AG08395 (cell line): ENCODE data around the gene DNAJC10.
"Not testable (repeated sequence)": the region's sequence is repeated elsewhere in the genome, so short reads cannot be mapped to it uniquely, and the experiment has no call there.

Experiments
- DNase-seq: peaks from one replicate; pipeline ENCODE4 v3.0.0; 2012; ENCODE audit warnings: mixed read lengths, low spot score

DNAJC10 gene

DNA sequence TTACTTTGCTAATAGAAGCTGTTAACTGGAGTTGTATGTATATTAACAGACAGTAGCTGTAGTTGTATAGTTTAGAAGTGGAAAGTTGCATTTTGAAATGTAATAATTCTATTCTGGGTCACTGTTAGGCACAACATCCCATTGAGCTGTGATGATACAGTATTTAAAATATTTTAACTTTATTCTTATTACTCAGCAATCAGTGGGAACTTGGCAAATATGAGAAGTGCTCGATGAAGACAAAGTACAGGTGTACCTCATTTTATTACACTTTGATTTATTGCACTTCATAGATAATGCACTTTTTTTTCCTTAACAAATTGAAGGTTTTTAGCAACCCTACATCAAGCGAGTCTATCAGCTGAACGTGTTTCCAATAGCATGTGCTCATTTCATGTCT, 8.6 kb downstream of the DNAJC10 start:
- DNase-seq, result no peak

DNA sequence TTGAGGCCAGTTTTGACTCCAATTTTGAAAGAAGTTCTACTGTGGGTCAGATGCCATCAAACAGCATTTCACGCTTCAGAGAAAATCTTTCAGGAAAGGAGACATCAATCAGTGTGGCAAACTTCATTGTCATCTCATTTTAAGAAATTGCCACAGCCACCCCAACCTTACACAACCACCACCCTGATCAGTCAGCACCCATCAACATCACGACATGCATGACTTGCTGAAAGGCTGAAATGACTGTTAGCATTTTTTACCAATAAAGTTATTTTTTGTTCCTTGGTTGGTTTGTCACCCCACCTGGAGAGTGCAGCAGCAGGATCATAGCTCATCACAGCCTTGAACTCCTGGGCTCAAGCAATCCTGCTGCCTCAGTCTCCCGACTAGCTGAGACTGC, 10.4 kb downstream of the DNAJC10 start:
- no peak for DNase-seq

DNA sequence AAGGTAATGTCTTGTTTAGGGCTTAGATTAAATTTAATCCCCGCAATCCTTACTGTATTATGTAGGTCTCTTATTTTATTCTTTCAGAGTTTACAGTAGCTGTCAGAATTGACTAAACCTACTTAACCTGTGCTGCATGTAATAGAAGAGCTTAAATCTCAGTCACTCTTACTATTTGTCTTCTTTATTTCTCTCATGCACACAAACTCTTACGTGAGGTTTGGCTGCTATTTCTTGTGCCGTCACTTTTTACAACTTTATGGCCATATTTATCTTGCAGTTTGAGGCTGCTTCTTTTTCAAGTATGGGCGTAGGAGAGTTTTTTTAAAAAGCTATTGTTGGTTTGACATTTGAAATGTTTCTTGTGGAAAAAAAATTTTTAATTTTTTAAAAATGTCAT, 12.0 kb downstream of the DNAJC10 start:
- DNase-seq, result no peak

DNA sequence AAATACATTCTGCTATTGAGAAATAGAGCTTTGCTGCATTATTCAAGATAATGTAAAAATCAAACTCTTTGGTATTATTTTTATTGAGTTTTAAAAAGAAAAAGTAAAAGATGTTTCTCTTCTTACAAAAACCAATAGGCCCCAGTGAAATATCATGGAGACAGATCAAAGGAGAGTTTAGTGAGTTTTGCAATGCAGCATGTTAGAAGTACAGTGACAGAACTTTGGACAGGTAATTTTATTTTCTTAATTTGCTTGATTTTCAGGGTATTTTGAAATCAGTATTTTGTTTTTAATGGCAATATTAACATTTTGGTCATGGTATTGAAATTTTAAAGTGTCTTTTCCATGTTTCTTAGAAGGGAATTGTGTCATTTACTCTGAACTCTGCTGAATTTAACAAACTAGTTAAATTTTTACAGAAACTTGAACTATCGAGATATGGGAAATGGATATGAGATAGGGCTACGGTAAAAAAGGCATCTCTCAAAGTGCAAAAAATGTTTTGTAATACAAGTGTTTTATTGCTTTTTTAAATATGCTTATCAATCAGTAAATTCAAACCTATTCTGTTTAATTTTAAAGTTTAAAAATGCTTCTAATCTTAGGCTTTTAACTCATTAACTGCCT, 13.8 kb downstream of the DNAJC10 start:
- no peak for DNase-seq

DNA sequence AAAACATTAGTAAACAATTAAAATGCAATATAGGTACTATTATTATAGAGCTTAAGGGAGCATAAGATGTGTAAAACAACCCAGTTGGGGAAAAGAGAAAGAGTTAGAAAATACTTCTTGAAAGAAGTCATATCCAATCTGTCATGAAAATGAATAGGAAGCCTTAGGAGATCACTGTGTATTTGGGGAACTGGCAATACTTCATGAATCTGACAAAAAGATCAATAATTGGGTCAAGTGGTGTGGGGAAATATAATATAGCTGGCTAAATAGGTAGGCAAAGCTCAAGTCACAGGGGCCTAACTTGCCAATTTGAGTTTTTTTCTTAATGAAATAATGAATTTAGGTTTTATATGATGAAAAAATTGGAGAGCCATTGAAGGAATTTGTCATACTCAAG, 14.4 kb downstream of the DNAJC10 start:
- no peak for DNase-seq

DNA sequence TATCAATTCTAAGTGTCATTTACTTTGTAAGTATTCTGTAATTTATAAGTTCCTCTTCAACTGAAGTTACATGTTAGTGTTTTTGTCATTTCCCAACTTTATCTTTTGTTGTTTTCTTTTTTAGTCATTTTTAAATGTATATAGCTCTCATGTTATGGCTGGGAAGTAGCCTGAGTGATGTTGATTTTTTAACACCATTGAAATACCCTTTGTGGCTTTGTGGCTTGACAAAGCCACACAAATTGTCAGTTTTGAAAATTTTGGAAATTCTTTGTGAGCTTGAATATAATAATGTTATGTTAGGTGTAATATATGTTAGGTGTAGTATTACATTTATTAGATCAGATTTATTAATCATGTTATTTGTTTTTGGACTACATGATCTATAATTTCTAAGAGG, 16.7 kb downstream of the DNAJC10 start:
- no peak for DNase-seq

DNA sequence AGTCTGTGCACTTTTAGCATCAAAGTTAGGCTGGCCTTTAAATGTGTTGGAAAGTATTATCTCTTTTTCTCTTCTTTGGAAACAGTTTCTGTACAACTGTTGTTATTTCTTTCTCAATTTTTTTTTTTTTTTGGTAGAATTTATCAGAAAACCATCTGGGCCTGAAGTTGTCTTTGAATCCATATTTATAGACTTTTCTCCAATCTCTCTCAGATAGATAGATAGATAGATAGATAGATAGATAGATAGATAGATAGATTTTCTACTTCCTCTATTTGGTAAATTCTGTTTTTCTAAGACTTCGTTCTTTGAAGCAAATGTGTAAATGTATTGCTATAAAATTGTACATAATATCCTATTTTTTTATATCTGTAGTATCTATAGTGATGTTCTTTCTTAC, 17.5 kb downstream of the DNAJC10 start:
- DNase-seq, result no peak

DNA sequence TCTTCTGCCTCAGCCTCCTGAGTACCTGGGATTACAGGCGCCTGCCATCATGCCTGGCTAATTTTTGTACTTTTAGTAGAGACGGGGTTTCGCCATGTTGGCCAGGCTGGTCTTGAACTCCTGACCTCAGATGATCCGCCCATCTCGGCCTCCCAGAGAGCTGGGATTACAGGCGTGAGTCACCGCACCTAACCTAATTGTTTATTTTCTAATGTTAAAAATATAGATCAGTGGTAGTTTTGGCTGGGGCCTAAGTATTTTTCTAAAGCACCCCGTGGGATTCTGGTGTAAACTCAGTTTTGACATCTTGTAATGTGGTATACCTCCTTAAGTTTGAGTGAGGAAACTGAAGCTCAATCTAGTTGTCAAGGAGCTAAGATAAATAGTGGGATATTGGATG, 20.8 kb downstream of the DNAJC10 start:
- not testable (repeated sequence) for DNase-seq

DNA sequence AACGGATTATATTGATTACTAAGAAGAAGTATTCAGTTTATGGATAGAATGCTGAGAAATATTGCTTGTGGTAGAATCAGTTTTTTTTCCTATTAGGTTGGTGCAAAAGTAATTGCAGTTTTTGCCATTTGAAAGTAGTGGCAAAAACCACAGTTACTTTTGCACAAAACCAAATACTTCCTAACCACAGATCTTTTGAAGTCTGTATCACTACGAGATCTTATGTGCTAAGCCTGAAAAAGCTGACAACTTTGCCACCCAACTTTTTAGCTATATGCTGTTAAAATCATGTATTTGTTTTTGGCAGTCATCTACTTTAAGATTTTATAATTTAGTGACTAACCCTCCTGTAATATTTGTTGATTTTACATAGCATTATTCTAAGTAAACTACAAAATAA, 24.6 kb downstream of the DNAJC10 start:
- no peak for DNase-seq

DNA sequence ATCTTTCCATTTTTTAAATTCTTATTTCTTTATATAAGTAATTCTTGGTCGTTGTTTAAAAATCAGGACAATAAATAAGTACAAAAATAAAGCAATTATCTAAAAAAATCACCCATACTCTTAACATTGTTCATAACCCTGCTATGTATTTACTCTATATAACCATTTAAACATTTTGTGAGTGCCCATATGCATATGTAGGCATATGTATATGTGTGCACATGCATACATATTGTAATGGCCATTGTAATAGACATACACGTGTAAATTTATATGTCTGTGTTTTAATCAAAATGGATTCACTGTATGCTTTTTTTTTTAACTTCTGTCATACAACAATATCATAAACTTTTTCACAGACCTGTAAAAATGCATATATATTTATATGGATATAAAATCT, 25.6 kb downstream of the DNAJC10 start:
- DNase-seq, result no peak

DNA sequence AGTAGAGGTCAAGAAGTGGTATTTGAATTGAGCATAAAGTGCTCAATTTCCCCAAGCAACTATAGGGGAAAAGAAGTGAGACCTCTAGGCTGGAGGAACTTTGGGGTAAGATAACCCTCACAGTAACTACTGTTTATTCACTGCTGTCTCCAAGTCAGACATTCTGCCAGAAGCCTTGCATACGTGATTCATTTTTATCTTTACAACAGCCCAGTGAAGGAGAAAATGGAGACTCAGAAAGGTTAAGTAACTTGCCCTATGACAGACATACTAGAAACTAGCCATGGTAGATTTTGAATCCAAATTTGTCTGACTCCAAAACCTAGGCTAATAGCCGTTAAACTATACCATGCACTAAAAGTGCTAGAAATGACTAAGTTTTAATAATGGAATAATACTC, 28.4 kb downstream of the DNAJC10 start:
- no peak for DNase-seq

DNA sequence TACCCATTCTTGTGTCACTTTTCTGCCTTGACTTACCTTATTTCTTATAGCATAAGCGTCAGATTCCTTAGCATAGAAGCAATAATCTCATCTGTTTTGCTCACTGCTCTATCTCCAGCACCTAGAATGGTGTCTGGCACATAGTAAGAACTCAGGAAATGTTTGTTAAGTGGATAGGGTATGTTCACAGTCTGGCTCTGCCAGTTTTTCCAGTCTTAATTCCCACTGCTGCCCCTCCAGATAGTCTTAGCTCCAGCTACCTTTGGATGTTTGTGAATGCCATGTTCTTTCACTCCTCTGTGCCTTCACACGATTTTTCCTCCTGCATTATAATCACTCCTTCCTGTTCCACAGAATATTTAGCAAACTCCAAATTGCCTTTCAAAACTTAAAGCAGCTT, 29.0 kb downstream of the DNAJC10 start:
- DNase-seq, result no peak

DNA sequence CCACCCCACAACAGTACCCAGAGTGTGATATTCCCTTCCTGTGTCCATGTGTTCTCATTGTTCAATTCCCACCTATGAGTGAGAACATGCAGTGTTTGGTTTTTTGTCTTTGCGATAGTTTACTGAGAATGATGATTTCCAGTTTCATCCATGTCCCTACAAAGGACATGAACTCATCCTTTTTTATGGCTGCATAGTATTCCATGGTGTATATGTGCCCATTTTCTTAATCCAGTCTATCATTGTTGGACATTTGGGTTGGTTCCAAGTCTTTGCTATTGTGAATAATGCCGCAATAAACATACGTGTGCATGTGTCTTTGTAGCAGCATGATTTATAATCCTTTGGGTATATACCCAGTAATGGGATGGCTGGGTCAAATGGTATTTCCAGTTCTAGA, 29.8 kb downstream of the DNAJC10 start:
- DNase-seq, result not testable (repeated sequence)

DNA sequence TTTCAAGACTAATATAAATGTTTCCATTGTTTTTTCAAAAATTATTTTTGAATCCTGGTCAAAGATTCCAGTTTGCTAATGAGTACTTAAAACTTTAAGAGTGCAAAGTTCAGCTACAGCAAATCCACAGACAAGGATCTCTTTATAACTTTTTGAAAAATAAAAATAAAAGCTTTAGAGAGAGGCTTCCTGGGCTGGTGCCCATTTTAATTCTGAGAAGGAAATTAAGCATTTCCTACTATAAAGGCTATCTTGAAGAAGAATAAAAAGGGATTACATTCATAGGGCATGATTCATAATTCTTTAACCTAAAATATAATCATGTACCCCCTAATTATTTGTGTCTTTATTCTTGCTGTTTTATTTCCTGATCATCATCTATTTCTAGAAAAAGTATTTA, 38.2 kb downstream of the DNAJC10 start:
- DNase-seq, result no peak

DNA sequence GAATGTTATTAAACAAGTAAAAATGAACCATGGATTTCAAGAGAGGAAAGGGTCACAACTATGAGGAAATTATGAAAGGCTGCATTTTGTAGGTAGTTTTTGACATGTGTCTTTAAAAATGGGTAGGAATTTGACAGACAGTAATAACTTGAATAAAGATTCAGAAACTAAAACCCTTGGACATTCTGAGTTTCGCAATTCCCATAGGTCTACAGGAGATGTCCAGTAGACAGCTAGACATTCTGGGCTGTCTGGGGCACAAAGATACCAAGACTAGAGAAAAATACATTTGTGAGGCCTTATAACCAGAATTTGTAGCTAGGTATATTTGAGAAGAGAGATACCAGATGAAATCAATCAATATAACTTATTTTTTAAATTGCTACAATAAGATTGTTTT, 42.3 kb downstream of the DNAJC10 start:
- DNase-seq, result no peak

DNA sequence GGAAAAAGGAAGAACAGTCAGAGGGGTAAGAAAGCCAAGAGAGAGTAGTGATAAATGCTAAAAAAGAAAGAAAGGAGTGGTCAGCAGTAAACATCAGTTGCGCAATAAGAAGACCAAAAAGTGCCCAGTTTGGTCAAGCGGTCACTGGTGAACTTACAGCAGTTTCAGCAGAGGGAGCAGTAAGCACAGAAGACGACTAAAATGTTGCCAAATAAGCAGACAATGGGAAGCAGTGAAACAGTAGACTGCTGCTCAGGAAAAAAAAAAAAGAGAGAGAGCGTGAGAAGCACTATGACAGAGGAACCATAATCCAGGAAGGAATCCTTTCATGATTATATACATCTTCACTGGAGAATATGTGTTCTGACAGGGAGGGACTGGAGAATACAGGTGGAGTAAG, 45.8 kb downstream of the DNAJC10 start:
- DNase-seq, result peak; percentile 7

DNA sequence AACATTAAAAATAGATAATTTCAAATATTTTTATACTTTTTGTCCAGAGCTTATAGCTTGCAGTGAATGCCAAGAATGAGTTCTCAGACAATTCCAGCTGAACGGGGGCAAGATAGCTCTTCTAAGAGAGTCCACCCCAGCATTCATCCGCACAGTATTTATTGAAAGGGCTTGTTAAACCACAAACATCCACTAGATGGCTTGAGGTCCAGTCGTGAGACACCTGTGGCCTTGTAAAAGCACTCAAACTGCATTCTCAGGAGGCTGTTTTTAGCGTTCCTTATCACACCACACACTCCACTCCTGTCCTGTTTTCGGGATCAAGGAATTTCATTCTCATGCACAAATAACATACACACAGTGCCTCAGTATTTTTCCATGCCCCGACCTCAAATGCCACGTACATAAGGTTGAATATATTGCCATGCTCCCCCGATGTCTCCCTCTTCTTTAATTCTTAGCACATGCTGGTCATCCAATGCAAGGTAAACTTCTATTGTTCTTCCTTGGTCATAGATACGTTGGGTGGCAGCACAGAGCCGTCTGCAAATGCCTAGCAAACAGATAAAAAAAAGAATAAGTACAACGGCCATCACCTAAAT, 47.4 kb downstream of the DNAJC10 start:
- peak; percentile 18 for DNase-seq

DNA sequence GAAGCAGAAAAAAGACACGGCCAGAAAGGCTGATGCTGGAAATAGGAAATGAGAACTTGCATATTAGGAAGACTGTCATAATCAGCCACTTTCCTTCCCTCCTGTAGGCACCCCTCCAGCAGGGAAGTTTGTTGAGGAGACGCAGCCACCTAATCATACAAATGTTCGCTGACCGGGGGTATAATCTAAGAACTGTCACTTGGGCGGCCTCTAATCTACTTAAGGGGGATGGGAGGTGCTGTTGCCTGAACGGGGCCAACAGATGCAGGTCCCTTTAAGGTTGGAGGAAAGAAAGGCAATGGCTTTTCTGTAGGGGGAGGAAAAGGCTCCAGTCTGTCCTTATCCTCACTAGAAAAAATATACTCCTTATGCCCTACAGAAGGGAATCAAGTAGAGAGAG, 50.6 kb downstream of the DNAJC10 start:
- DNase-seq, result no peak

DNA sequence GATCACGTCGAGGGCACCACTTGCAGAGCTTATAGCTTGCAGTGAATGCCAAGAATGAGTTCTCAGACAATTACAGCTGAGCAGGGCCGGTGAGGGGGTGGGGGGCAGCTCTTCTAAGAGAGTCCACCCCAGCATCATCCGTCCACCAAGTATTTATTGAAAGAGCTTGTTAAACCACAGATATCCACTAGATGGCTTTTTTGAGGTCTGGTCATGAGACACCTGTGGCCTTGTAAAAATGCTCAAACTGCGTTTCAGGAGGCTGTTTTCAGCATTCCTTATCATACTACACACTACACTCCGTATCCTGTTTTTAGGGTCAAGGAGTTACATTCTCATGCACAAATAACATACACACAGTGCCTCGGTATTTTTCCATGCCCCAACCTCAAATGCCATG, 51.5 kb downstream of the DNAJC10 start:
- peak; percentile 8 for DNase-seq

DNA sequence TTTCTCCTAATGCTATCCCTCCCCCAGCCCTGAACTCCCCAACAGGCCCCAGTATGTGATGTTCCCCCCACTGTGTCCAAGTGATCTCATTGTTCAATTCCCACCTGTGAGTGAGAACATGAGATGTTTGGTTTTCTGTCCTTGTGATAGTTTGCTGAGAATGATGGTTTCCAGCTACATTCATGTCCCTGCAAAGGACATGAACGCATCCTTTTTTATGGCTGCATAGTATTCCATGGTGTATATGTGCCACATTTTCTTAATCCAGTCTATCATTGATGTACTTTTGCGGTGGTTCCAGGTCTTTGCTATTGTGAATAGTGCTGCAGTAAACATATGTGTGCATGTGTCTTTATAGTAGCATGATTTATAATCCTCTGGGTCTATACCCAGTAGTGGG, 52.9 kb downstream of the DNAJC10 start:
- not testable (repeated sequence) for DNase-seq

DNA sequence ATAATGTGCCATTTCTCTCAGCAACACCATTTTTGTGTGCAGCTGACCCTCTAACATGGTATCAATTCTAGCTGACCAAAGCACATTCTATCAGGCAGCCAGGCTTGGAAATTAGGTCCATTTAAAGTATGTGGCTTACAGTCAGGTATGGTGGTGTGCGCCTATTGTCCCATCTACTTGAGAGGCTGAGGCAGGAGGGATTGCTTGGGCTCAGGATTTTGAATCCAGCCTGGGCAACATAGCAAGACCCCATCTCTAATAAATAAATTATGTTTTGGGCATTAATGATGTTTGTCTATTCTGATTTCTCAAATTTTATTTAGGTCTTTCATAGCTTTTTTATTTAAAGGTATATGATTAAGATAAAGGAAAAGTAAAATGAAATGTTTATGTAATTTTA, 63.3 kb downstream of the DNAJC10 start:
- DNase-seq, result no peak

DNA sequence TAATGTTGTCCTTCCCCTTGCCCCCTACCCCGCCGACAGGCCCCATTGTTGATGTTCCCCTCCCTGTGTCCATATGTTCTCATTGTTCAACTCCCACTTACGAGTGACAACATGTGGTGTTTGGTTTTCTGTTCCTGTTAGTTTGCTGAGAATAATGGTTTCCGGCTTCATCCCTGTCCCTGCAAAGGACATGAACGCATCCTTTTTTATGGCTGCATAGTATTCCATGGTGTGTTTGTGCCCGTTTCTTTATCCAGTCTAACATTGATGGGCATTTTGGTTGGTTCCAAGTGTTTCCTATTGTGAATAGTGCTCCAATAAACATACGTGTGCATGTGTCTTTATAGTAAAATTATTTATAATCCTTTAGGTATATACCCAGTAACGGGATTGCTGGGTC, 65.0 kb downstream of the DNAJC10 start:
- not testable (repeated sequence) for DNase-seq

DNA sequence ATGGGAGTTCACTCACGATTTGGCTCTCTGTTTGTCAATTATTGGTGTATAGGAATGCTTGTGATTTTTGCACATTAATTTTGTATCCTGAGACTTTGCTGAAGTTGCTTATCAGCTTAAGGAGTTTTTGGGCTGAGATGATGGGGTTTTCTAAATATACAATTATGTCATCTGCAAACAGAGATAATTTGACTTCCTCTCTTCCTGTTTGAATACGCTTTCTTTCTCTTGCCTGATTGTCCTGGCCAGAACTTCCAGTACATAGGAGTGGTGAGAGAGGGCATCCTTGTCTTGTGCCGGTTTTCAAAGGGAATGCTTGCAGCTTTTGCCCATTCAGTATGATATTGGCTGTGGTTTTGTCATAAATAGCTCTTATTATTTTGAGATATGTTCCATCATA, 66.6 kb downstream of the DNAJC10 start:
- DNase-seq, result not testable (repeated sequence)

DNA sequence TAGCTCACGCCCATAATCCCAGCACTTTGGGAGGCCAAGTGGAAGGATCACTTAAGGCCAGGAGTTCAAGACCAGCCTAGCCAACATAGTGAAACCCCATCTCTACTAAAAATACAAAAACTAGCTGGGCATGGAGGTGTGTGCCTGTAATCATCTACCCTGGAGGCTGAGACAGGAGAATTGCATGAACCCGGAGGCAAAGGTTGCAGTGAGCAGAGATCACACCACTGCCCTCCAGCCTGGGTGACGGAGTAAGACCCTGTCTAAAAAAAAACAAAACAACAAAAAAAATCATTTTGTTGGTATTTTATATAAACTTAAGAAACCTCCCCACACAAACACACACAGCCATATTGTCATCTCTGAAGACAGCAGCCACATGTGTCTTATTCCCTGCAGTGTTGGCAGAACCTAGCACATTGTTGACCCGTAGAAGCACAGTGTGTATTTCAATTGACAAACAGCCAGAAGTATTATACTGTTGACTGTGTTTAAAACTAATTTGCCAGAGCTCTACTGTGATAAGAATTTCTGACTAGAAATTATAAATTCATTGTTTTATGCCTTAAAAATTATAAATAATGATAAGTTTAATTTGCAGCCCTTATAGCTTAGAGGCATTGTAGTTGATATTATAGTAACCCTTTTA, 68.1 kb downstream of the DNAJC10 start:
- DNase-seq, result no peak
